ENCODE results near the gene SOX8.
"Not testable (repeated sequence)": the region's sequence is repeated elsewhere in the genome, so short reads cannot be mapped to it uniquely, and the experiment has no call there.

SOX8 gene

DNA sequence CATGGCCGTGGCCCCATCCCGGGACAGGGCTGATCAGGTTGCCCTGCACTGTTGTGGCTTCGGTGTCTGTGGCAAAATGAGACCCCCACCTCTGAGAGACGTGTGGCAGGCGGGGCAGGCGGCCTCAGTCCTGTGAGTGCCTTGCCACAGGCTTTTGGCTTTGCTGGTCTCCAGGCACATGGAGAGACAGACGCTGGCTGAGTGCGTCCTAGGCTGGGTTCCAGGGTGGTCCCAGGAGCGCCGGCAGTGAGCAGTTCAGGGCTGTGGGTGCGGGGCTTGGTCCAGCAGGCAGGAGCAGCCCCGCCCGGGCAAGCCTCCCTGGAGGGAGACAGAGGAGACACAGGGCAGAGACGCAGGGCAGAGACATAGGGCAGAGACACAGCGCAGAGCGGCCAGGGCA is 29.2 kb downstream of the SOX8 start:
- no peak for DNase-seq

- DNase-seq: no peak
These were observed 29.9 kb downstream of the SOX8 start for GRCh38 chr16:1011316-1012082.

DNA sequence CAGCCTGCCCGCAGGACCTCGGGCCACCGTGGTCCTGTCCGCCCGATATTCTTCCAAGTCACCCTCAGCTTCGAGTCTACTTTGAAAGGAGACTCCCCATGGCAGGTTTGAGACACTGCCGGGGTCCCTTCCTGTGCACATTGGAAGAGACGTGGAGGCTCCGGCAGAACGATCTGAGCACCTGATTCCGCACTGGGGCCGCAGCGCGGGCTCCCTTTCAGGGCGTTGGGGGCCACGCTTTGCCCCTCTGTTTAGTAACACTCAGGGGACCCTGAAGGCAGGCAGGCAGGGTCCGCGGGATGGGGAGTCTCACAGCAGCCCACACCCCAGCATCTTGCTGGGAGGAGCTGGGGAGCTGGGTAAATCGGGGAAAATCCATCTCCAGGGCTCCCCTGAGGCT is 30.6 kb downstream of the SOX8 start:
- no peak for DNase-seq

DNA sequence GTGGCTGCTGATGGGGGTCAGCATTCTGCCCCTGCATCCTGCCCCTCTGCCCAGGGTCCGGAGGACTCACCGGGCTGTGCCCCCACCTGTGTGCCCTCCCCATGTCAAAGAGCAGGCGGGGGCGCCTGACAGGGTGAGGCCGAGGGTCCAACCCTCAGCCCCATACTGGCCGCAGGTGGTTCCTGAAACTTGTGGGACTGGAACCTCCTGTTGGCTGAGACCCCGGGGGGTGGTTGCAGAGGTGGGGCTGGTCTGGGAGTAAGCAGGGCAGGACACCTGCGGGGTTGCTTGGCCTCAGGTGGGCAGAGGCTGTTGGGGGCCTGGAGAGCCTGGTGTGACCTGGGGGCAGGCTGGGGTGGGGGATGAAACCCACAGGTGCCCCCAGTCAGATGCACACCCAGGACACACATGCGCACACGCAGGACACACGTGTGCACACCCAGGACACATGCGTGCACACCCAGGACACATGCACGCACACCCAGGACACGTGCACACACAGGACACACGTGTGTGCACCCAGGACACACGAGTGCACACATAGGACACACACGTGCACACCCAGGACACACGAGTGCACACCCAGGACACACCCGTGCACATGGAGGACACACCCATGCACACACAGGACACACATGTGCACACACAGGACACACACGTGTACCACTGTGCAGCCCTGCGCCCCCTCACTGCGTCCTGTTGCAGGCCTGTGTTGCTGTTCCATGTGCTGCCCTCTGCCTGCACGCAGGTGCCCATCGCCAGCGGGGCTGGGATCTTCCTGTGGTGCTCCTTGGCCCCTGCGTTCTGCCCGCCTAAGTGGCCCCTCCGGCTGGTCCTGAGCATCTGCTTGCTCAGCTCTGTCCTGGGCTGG is 31.4 kb downstream of the SOX8 start:
- DNase-seq: no peak

DNA sequence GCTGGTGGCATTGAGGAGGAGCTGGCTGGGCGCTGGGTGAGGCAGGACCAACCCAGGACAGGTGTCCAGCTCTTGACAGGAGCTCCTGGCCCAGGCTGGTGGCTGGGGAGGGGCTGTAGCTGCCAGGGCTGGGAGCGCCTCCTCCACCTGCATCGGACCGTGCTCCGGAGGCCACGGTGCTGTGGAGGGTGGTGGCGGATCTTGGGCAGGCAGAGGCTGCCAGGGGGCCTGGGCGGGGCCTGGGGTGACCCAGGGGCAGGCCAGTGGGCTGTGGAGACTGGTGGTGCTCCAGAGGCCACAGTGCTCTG is 32.0 kb downstream of the SOX8 start:
- DNase-seq: no peak

- no peak for DNase-seq
These were observed 32.7 kb downstream of the SOX8 start for GRCh38 chr16:1014221-1014620.

DNA sequence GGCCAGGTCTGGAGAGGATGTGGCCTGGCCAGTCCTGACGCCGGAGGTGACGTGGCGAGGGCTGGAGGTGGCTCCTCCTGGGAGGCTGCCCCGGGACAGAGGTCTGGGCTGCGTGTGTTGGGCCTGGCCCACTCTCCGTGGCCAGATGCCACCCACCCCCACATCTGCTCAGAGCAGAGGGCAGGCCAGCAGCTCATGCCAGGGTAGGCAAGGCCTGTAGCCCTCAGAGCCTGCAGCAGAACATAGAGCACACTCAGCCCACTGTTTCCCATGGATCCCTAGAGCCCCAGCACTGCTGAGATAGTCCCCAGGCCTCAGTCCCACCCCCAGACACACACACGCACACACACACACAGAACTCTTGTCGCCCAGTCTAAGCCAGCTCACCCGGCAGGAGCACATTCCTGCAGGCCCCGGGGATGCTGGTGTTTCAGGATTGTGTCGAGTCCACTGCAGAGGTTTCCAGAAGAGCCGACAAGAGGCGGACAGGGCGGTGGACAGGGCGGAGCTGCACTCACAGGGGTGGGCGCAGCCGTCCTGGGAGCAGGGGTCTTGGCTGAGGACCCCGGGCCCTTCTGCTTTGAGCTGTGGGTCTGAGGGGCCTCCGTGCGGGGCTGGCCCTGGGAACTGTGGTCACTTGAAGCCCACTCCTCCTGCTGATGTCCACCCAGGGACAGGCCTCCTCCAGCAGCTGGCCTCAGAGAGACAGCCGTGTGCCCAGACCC is 33.4 kb downstream of the SOX8 start:
- DNase-seq: no peak

- DNase-seq: no peak
These were observed 37.1 kb downstream of the SOX8 start for GRCh38 chr16:1018447-1019198.

GRCh38 chr16:1019231-1020090 is 37.9 kb downstream of the SOX8 start:
- no peak for DNase-seq

DNA sequence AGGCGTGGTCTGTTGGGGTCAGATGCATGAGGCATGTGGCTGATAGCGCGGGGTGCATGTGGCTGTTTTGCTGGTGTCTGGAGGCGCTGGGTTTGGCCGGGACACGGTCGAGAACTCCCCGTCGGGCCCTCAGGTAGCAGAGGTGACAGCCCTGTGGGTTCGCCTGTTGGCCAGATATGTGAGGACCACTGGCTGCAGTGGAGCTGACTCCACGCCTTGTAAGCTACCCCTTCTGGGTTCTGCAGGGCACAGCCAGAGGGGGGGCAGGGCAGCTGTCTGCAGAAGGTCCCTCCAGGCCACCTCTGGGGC is 38.5 kb downstream of the SOX8 start:
- no peak for DNase-seq

DNA sequence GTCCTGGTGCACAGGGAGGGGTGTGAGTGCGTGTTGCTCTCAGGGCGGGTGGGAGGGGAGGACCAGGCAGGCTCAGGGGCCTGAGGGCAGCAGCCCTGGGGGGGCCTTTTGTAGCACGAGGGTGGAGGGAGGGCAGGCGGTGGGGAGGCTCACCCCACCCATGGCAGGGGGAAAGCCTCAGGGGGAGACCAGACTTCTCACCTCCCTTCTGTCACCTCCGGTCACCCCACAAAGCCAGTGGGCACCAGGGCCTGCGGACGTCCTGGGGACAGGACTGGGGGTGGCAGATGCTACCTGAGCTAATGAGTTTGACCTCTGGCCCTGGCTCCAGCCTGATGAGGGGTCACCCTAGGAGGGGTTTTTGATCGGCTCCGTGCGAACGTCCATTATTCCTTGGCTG is 39.0 kb downstream of the SOX8 start:
- DNase-seq: no peak

DNA sequence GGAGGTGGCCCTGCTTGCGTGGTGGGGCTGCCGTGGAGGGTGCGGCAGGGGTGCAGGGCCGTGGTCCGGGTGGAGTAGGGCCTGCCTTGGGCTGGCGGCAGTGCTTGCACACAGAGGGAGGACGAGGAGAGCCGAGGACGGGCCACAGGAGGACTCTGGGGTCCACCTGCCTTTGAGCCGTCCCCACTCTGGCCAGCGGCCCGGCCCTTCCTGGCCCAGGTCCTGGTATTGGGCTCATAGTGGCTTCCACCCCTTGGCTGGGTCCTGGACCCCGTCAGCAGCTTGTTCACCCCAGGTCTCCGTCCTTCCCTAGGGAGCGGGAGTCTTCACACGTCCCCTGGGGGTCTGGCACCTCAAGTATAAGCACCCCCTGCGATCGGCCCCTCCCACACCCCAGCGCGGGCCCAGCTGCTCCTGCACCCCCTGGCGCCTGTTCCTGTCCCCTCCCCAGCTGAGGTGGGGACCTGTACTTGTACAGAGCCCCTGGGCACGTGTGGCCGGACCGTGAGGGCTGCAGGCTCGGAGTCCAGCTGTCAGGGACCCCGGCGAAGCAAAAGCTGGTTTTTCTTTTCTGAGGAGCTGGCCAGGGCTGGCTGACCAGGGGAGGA is 40.1 kb downstream of the SOX8 start:
- no peak for DNase-seq

- no peak for DNase-seq
These were observed 40.9 kb downstream of the SOX8 start for GRCh38 chr16:1022466-1022865.

DNA sequence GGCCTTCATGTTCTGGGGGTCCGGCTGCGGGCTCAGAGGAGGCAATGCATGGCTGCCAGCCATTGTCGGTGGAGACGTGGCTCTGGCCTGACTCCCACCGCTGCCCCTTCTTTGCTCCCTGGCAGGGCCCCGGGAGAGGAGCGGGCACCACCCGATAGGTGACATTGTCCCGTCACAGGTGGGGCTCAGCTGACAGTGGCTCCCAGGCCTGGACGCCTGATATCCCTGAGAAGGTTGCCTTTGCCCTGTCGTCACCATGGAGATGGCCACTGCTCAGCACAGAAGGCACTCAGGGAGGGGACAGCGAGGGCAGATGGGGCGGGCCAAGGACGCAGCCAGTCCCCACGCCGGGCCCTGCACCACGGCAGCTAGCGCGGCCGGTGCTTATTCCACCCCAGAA is 42.6 kb downstream of the SOX8 start:
- no peak for DNase-seq

DNA sequence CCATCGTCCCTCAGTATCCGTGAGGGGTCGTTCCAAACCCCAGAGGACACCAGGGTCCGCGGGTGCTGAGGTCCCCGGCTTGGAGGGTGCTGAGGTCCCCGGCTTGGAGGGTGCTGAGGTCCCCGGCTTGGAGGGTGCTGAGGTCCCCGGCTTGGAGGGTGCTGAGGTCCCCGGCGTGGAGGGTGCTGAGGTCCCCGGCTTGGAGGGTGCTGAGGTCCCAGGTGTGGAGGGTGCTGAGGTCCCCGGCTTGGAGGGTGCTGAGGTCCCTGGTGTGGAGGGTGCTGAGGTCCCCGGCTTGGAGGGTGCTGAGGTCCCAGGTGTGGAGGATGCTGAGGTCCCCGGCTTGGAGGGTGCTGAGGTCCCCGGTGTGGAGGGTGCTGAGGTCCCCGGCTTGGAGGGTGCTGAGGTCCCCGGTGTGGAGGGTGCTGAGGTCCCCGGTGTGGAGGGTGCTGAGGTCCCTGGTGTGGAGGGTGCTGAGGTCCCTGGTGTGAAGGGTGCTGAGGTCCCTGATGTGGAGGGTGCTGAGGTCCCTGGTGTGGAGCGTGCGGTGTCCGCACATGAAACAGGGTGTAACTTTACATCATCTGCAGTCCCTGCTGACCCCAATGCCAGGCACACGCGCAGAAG is 43.7 kb downstream of the SOX8 start:
- not testable (repeated sequence) for DNase-seq

- no peak for DNase-seq
These were observed 44.6 kb downstream of the SOX8 start for GRCh38 chr16:1026057-1026783.

DNA sequence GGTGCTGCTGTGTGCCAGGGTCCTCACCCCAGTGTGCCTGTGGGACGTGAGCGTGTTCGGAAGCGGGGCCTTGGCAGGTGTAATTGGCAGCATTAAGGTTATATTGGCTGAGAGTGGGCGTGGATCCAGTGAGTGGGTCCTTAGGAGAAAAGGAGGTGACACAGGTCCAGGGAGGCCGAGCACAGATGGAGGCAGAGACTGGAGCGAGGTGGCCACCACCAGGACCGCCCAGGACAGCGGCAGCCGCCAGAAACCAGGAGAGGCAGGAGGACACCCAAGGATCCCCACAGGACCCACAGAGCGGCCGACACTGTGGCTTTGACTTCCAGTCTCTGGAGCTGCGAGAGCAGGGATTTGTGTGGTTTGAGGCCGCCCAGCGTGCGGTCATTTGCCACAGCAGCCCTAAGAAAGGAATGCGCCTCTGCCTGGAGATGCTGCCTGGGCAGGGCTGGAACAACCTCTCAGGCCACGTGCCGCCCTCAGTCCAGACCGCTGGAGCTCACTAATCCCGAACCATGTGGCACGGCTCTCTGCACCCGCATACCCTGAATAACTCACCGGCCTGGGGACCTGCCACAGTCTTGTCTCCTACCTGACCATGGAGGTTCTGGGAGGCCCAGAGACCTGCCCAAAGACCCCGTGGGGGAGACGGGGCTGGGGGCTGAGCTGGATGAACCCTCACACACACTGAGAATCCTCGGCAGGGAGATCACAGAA is 45.4 kb downstream of the SOX8 start:
- DNase-seq: no peak

GRCh38 chr16:1027501-1027815 is 45.9 kb downstream of the SOX8 start:
- DNase-seq: no peak

DNA sequence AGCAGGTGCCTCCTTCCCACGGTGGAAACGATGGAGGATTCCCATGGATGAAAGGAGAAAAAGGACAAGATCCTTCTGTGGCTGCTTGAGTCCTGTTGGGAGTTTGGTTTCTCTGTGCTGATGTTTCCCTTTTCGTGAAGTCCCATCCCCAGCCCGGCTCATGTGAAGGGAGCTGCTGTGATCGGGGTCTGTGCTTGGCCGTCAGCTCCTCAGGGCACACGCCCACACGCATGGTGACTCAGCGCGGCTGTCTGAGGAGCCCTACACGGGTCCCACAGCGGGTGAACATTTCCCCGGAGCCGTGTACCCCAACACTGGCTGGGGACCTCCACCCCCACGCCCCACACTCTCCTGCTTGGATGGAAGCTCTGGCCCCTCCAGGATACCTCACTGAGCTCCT is 46.5 kb downstream of the SOX8 start:
- DNase-seq: no peak

Data from stimulated activated CD4-positive, alpha-beta T cell treated with anti-CD3 and anti-CD28 coated beads, Interleukin-4, amount 100 ng/mL, for 1 hour (primary cell).